Esophagus muscularis mucosa (tissue), 4 donors: ENCODE results near the gene ASXL1. TPM values are rescaled to one million over a fixed set of nuclear protein-coding genes. Genes with fewer than 3 reads are reported as not detected.

Source experiments
- DNase-seq: peaks from one replicate; pipeline ENCODE4 v3.0.0-alpha.2; 2017; ENCODE audit errors: extremely low spot score
- H3K27ac ChIP-seq, 4 donors: fragments of 200-600 bp; sonication (generic); replicated peaks in 1 of 4; 1 replicate in 3 of 4; 2 replicates in 1 of 4; pipeline ENCODE4 v1.5.1; 2016 to 2019; ENCODE audit warnings: mild to moderate bottlenecking in 1 of 4
- H3K27me3 ChIP-seq, 4 donors: fragments of 200-600 bp; sonication (generic); one replicate each; pipeline versions ENCODE4 v1.5.1 to v1.6.0; 2016 to 2019
- H3K36me3 ChIP-seq, 4 donors: fragments of 200-600 bp; sonication (generic); one replicate each; pipeline ENCODE4 v1.5.1; 2016 to 2019
- H3K4me1 ChIP-seq, 4 donors: fragments of 200-600 bp; sonication (generic); one replicate each; pipeline ENCODE4 v1.5.1; 2016 to 2019
- H3K4me3 ChIP-seq, 4 donors: fragments of 200-600 bp; sonication (generic); 1 replicate in 2 of 4; 2 replicates in 2 of 4; pipeline ENCODE4 v1.5.1; 2016 to 2019; ENCODE audit warnings: mild to moderate bottlenecking in 4 of 4, moderate library complexity in 1 of 4
- H3K9me3 ChIP-seq, 4 donors: fragments of 200-600 bp; sonication (generic); 1 replicate in 3 of 4; 2 replicates in 1 of 4; pipeline ENCODE4 v1.5.1; 2016 to 2019
- EP300 ChIP-seq: sonication (generic); formaldehyde crosslinking; IDR thresholded peaks from one replicate; pipeline ENCODE4 v1.6.1; 2017; ENCODE audit warnings: antibody characterized with exemption
- POLR2A ChIP-seq: fragments of 450-650 bp; IDR thresholded peaks from one replicate; pipeline ENCODE4 v1.6.1; 2017; ENCODE audit warnings: antibody characterized with exemption, moderate library complexity, mild to moderate bottlenecking, low read depth
- POLR2AphosphoS5 ChIP-seq, 2 donors: sonication (generic); formaldehyde crosslinking; IDR thresholded peaks; one replicate each; pipeline ENCODE4 v1.6.1; 2017; ENCODE audit warnings: antibody characterized with exemption in 2 of 2
- WGBS: methylation state at CpG from one replicate; pipeline ENCODE4 v1.1.5; 2018; 5-methylcytosine and 5-hydroxymethylcytosine counted together
- intact Hi-C: fragments of 100-400 bp; cut with DNase I; formaldehyde crosslinking; loops from one replicate; pipeline ENCODE4 v1.15.1; 2023
- total RNA-seq, 4 donors: library from RNA; depleted of rRNA; stranded (reverse); fragments of >200 nt; gene quantifications; one replicate each; pipeline versions ENCODE4 v1.1.0 to v1.2.1, GENCODE V29; 2016
- TF ChIP-seq, protein P1 (sequence below), 3 experiments: fragments of 200-600 bp in 2 of 3; fragments of 450-650 bp in 1 of 3; sonication (generic) in 2 of 3; IDR thresholded peaks; one replicate each; pipeline ENCODE4 v1.5.1; 2017 to 2019; ENCODE audit warnings: antibody characterized with exemption in 3 of 3, mild to moderate bottlenecking in 2 of 3, moderate library complexity in 1 of 3

ASXL1 gene
- total RNA-seq, 4 donors from 2014 or later, result 56.5 to 66.7 (median 61.8) TPM

DNA sequence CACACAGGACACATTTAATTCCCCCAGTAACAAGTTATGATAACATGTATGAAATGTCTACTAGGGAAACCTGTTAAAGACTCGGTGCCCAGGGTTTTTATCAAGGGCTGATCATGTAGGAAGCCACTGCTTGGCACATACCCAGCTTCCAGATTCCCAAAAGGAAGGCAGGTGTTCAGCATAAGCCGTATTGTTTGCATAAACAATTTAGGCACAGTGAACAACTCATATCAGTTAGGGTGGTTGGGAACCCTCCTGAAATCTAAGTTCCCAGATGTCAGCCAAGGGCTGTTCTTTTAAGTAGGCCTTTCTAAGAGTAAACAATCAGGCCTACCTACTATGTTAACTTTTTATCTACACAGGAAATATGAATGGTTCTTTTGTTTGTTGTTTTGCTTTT, 74.1 kb downstream of the ASXL1 start:
- H3K4me1 ChIP-seq, result peaks cover 0 to 17% (median 0%) of the 10 kb centered on the region in 4 donors
- H3K27ac ChIP-seq, result no peak overlapping the region
- peaks cover 87 to 96% (median 95%) of the 10 kb centered on the region in 4 donors for H3K36me3 ChIP-seq
- TF ChIP-seq POLR2AphosphoS5 (IDR thresholded peaks at IDR 0.05) (no peak), POLR2A (no peak), EP300 (no peak)
- TF ChIP-seq, protein P1, sequence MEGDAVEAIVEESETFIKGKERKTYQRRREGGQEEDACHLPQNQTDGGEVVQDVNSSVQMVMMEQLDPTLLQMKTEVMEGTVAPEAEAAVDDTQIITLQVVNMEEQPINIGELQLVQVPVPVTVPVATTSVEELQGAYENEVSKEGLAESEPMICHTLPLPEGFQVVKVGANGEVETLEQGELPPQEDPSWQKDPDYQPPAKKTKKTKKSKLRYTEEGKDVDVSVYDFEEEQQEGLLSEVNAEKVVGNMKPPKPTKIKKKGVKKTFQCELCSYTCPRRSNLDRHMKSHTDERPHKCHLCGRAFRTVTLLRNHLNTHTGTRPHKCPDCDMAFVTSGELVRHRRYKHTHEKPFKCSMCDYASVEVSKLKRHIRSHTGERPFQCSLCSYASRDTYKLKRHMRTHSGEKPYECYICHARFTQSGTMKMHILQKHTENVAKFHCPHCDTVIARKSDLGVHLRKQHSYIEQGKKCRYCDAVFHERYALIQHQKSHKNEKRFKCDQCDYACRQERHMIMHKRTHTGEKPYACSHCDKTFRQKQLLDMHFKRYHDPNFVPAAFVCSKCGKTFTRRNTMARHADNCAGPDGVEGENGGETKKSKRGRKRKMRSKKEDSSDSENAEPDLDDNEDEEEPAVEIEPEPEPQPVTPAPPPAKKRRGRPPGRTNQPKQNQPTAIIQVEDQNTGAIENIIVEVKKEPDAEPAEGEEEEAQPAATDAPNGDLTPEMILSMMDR (IDR thresholded peaks at IDR 0.05), result no peak
- intact Hi-C loops, result no loop called here
- H3K9me3 ChIP-seq, result no peaks in the 10 kb centered on the region
- no peak for DNase-seq
- no peak overlapping the region for H3K4me3 ChIP-seq
- no peaks in the 10 kb centered on the region for H3K27me3 ChIP-seq
- WGBS, result 82% methylated on average over 2 of the region's 2 CpGs

DNA sequence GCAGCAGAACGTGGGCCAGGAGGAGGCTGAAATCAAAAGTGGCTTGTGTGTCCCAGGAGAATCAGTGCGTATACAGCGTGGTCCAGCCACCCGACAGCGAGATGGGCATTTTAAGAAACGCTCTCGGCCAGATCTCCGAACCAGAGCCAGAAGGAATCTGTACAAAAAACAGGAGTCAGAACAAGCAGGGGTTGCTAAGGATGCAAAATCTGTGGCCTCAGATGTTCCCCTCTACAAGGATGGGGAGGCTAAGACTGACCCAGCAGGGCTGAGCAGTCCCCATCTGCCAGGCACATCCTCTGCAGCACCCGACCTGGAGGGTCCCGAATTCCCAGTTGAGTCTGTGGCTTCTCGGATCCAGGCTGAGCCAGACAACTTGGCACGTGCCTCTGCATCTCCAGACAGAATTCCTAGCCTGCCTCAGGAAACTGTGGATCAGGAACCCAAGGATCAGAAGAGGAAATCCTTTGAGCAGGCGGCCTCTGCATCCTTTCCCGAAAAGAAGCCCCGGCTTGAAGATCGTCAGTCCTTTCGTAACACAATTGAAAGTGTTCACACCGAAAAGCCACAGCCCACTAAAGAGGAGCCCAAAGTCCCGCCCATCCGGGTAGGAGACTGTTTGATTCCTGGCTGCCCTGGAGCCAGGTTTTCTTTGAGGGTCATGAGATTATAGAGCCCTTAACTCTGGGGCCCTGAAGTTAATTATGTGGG, 75.3 kb downstream of the ASXL1 start:
- TF ChIP-seq POLR2AphosphoS5 (IDR thresholded peaks at IDR 0.05) (peak in 1 of 2 donors; percentile 24), POLR2A (no peak)
- no peaks in the 10 kb centered on the region for H3K27me3 ChIP-seq
- H3K4me3 ChIP-seq, result no peak overlapping the region
- WGBS, result 73% methylated on average over 20 of the region's 20 CpGs
- intact Hi-C loops, result no loop called here
- H3K27ac ChIP-seq, result peak overlapping the region in 2 of 4 donors; percentile 47 to 52
- peak; percentile 89 for DNase-seq
- no peaks in the 10 kb centered on the region for H3K9me3 ChIP-seq
- peaks cover 0 to 17% (median 0%) of the 10 kb centered on the region in 4 donors for H3K4me1 ChIP-seq
- H3K36me3 ChIP-seq, result peaks cover 86 to 100% (median 100%) of the 10 kb centered on the region in 4 donors

DNA sequence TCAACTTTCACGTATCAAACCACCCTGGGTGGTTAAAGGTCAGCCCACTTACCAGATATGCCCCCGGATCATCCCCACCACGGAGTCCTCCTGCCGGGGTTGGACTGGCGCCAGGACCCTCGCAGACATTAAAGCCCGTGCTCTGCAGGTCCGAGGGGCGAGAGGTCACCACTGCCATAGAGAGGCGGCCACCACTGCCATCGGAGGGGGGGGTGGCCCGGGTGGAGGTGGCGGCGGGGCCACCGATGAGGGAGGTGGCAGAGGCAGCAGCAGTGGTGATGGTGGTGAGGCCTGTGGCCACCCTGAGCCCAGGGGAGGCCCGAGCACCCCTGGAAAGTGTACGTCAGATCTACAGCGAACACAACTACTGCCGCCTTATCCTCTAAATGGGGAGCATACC, 76.3 kb downstream of the ASXL1 start:
- DNase-seq, result peak; percentile 64
- H3K27ac ChIP-seq, result peak overlapping the region in 1 of 4 donors; percentile 42
- no peak overlapping the region for H3K4me3 ChIP-seq
- no peaks in the 10 kb centered on the region for H3K9me3 ChIP-seq
- peaks cover 0 to 17% (median 0%) of the 10 kb centered on the region in 4 donors for H3K4me1 ChIP-seq
- H3K27me3 ChIP-seq, result no peaks in the 10 kb centered on the region
- 91% methylated on average over 7 of the region's 19 CpGs for WGBS
- no peak for TF ChIP-seq EP300
- TF ChIP-seq, protein P1 (IDR thresholded peaks at IDR 0.05), result no peak
- TF ChIP-seq POLR2A, result no peak
- no peak for TF ChIP-seq POLR2AphosphoS5 (IDR thresholded peaks at IDR 0.05)
- intact Hi-C loops, result no loop called here
- peaks cover 81 to 100% (median 99%) of the 10 kb centered on the region in 4 donors for H3K36me3 ChIP-seq

GRCh38 chr20:32435449-32436107, 77.4 kb downstream of the ASXL1 start:
- peak; percentile 55 for DNase-seq
- H3K4me3 ChIP-seq, result no peak overlapping the region
- WGBS, result 99% methylated on average over 11 of the region's 12 CpGs
- TF ChIP-seq EP300 (no peak), POLR2AphosphoS5 (IDR thresholded peaks at IDR 0.05) (no peak), POLR2A (no peak)
- TF ChIP-seq, protein P1 (IDR thresholded peaks at IDR 0.05), result no peak
- H3K27ac ChIP-seq, result no peak overlapping the region
- no peaks in the 10 kb centered on the region for H3K27me3 ChIP-seq
- no peaks in the 10 kb centered on the region for H3K9me3 ChIP-seq
- peaks cover 70 to 99% (median 94%) of the 10 kb centered on the region in 4 donors for H3K36me3 ChIP-seq
- intact Hi-C loops, result no loop called here
- H3K4me1 ChIP-seq, result peaks cover 0 to 17% (median 0%) of the 10 kb centered on the region in 4 donors

DNA sequence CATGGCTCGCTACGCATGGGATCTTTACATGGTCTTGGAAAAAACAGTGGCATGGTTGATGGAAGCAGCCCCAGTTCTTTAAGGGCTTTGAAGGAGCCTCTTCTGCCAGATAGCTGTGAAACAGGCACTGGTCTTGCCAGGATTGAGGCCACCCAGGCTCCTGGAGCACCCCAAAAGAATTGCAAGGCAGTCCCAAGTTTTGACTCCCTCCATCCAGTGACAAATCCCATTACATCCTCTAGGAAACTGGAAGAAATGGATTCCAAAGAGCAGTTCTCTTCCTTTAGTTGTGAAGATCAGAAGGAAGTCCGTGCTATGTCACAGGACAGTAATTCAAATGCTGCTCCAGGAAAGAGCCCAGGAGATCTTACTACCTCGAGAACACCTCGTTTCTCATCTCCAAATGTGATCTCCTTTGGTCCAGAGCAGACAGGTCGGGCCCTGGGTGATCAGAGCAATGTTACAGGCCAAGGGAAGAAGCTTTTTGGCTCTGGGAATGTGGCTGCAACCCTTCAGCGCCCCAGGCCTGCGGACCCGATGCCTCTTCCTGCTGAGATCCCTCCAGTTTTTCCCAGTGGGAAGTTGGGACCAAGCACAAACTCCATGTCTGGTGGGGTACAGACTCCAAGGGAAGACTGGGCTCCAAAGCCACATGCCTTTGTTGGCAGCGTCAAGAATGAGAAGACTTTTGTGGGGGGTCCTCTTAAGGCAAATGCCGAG, 78.2 kb downstream of the ASXL1 start:
- H3K27ac ChIP-seq, result no peak overlapping the region
- intact Hi-C loops, result no loop called here
- peaks cover 0 to 17% (median 0%) of the 10 kb centered on the region in 4 donors for H3K4me1 ChIP-seq
- TF ChIP-seq, protein P1 (IDR thresholded peaks at IDR 0.05), result no peak
- TF ChIP-seq POLR2AphosphoS5 (IDR thresholded peaks at IDR 0.05) (no peak), EP300 (no peak), POLR2A (no peak)
- DNase-seq, result no peak
- no peak overlapping the region for H3K4me3 ChIP-seq
- no peaks in the 10 kb centered on the region for H3K27me3 ChIP-seq
- no peaks in the 10 kb centered on the region for H3K9me3 ChIP-seq
- WGBS, result 98% methylated on average over 8 of the region's 11 CpGs
- H3K36me3 ChIP-seq, result peaks cover 63 to 99% (median 92%) of the 10 kb centered on the region in 4 donors
